Erythroblast (primary cell): ENCODE results near the gene PTGES.

Source experiments
- GATA1 ChIP-seq: IDR thresholded peaks from 2 replicates; pipeline ENCODE4 v1.6.1; 2011; ENCODE audit warnings: low read depth, mild to moderate bottlenecking, control low read depth, low read length, moderate library complexity
- POLR2A ChIP-seq: IDR thresholded peaks from 2 replicates; pipeline ENCODE4 v1.6.1; 2011; ENCODE audit warnings: mild to moderate bottlenecking, low read length

DNA sequence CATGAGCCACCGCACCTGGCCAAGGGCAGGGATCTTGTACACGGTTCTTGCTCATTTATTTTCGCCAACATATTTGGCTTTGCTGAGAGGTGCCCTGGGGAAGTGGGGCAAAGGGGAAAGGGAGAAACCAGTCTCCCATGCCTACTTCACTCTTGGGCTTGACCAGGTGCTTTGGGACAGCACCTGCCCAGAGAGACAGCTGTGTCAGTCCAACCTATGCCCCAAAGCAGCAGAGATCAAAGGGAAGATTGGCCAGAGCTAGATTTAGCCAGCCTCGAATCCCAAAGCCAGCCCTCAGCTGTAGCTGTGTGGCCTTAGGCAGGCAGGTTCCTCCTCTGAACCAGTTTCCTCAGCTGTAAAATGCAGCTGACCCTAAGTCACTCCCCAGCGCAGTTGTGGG, 2.3 kb upstream of the PTGES start:
- TF ChIP-seq POLR2A (no peak), GATA1 (no peak)
